Esophagus muscularis mucosa (tissue), 4 donors: ENCODE measurements around the gene HSPA1L.

Experiments
- EP300 ChIP-seq: sonication (generic); formaldehyde crosslinking; IDR thresholded peaks from one replicate; pipeline ENCODE4 v1.6.1; 2017; ENCODE audit warnings: antibody characterized with exemption
- POLR2A ChIP-seq: fragments of 450-650 bp; IDR thresholded peaks from one replicate; pipeline ENCODE4 v1.6.1; 2017; ENCODE audit warnings: antibody characterized with exemption, moderate library complexity, mild to moderate bottlenecking, low read depth
- POLR2AphosphoS5 ChIP-seq, 2 donors: sonication (generic); formaldehyde crosslinking; IDR thresholded peaks; one replicate each; pipeline ENCODE4 v1.6.1; 2017; ENCODE audit warnings: antibody characterized with exemption in 2 of 2
- TF ChIP-seq, protein P1 (sequence below), 3 experiments: fragments of 200-600 bp in 2 of 3; fragments of 450-650 bp in 1 of 3; sonication (generic) in 2 of 3; IDR thresholded peaks; one replicate each; pipeline ENCODE4 v1.5.1; 2017 to 2019; ENCODE audit warnings: antibody characterized with exemption in 3 of 3, mild to moderate bottlenecking in 2 of 3, moderate library complexity in 1 of 3

DNA sequence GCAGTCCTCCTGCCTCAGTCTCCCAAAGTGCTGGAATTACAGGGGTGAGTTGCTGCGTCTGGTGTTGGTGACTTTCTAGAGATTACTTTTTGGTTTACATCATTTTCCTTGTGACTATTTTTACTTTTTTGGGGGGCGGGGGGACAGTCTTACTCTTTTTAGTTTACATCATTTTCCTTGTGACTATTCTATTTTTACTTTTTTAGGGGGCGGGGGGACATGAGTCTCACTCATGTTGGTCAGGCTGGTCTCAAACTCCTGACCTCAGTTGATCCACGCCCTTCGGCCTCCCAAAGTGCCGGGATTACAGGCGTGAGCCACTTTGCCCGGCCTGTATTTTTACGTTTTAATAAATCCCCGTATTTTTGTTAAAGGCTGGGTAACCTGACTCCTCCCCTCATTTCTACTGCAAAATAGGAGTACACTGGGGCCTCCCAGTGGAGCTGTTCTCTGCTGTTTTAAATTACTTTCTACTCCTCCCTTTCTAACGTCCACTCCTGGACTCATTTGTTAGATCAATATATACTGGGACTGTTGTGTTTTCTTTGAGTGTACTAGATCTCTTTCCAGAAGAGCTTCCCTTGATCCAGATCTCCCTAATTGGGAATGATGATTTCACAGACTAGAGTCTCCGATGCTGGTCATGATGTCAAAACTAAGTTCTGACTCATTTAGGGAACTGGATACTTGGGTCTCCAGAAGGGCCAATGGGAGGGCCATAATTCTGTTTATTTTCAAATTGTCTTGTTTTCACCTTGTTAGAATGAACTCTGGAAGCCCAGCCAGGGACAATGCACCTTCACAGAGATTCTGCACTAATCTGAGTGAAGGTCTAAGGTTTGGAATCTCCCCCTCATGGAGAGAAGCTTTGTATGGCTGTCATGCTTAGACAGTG lies 21.6 kb upstream of the HSPA1L start:
- no peak for TF ChIP-seq POLR2A
- TF ChIP-seq EP300: no peak
- TF ChIP-seq, protein P1, sequence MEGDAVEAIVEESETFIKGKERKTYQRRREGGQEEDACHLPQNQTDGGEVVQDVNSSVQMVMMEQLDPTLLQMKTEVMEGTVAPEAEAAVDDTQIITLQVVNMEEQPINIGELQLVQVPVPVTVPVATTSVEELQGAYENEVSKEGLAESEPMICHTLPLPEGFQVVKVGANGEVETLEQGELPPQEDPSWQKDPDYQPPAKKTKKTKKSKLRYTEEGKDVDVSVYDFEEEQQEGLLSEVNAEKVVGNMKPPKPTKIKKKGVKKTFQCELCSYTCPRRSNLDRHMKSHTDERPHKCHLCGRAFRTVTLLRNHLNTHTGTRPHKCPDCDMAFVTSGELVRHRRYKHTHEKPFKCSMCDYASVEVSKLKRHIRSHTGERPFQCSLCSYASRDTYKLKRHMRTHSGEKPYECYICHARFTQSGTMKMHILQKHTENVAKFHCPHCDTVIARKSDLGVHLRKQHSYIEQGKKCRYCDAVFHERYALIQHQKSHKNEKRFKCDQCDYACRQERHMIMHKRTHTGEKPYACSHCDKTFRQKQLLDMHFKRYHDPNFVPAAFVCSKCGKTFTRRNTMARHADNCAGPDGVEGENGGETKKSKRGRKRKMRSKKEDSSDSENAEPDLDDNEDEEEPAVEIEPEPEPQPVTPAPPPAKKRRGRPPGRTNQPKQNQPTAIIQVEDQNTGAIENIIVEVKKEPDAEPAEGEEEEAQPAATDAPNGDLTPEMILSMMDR (IDR thresholded peaks at IDR 0.05): no peak
- no peak for TF ChIP-seq POLR2AphosphoS5 (IDR thresholded peaks at IDR 0.05)
